Nephron progenitor cell (in vitro differentiated cells): ENCODE data around the gene NPHS1.

ENCODE experiments used
- DNase-seq: peaks from one replicate; pipeline ENCODE4 v3.0.0; 2021
- H3K27ac Mint-ChIP-seq: 2 replicates; pipeline ENCODE4 v1.8.0; 2021; ENCODE audit warnings: mild to moderate bottlenecking, moderate library complexity, mixed read lengths
- H3K27me3 Mint-ChIP-seq: 2 replicates; pipeline ENCODE4 v1.8.0; 2021; ENCODE audit warnings: mild to moderate bottlenecking, low read depth, mixed read lengths; ENCODE audit not compliant: poor library complexity
- H3K36me3 Mint-ChIP-seq: 2 replicates; pipeline ENCODE4 v1.8.0; 2021; ENCODE audit warnings: low read depth, mixed read lengths
- H3K4me1 Mint-ChIP-seq: 2 replicates; pipeline ENCODE4 v1.8.0; 2021; ENCODE audit warnings: mixed read lengths
- H3K4me3 Mint-ChIP-seq: 2 replicates; pipeline ENCODE4 v1.8.0; 2021; ENCODE audit warnings: mild to moderate bottlenecking, moderate library complexity, mixed read lengths
- H3K9me3 Mint-ChIP-seq: 2 replicates; pipeline ENCODE4 v1.8.0; 2021; ENCODE audit warnings: mild to moderate bottlenecking, moderate library complexity, mixed read lengths
- CTCF ChIP-seq: fragments of 200-600 bp; sonication (generic); IDR thresholded peaks from 2 replicates; pipeline ENCODE4 v1.5.0; 2021; ENCODE audit warnings: antibody characterized with exemption

Gene NPHS1

GRCh38 chr19:35789195-35789977, 62.9 kb downstream of the NPHS1 start:
- DNase-seq = no peak
- H3K4me3 Mint-ChIP-seq = no peak overlapping the region
- no peak overlapping the region for H3K27ac Mint-ChIP-seq
- H3K27me3 Mint-ChIP-seq = peaks cover 8% of the 10 kb centered on the region
- no peaks in the 10 kb centered on the region for H3K4me1 Mint-ChIP-seq
- no peak for TF ChIP-seq CTCF
- H3K9me3 Mint-ChIP-seq = no peaks in the 10 kb centered on the region
- peaks cover 5% of the 10 kb centered on the region for H3K36me3 Mint-ChIP-seq

- peak overlapping the region; percentile 46 for H3K27ac Mint-ChIP-seq
These were observed 63.9 kb downstream of the NPHS1 start for GRCh38 chr19:35788205-35788960.

GRCh38 chr19:35787227-35787799, 65.0 kb downstream of the NPHS1 start:
- no peak for DNase-seq
- no peak for TF ChIP-seq CTCF
- peaks cover 8% of the 10 kb centered on the region for H3K27me3 Mint-ChIP-seq
- H3K27ac Mint-ChIP-seq = no peak overlapping the region
- peaks cover 13% of the 10 kb centered on the region for H3K4me1 Mint-ChIP-seq
- no peaks in the 10 kb centered on the region for H3K9me3 Mint-ChIP-seq
- peaks cover 16% of the 10 kb centered on the region for H3K36me3 Mint-ChIP-seq
- H3K4me3 Mint-ChIP-seq = no peak overlapping the region

More at GRCh38 chr19:35788205-35788960, 63.9 kb downstream of the NPHS1 start:
- TF ChIP-seq CTCF = no peak
- H3K4me1 Mint-ChIP-seq = peaks cover 6% of the 10 kb centered on the region
- DNase-seq = no peak
- H3K27me3 Mint-ChIP-seq = peaks cover 5% of the 10 kb centered on the region
- H3K9me3 Mint-ChIP-seq = no peaks in the 10 kb centered on the region
- H3K36me3 Mint-ChIP-seq = peaks cover 6% of the 10 kb centered on the region
- no peak overlapping the region for H3K4me3 Mint-ChIP-seq

- Mint-ChIP-seq H3K36me3 (peaks cover 19% of the 10 kb centered on the region), H3K4me3 (no peak overlapping the region), H3K27ac (no peak overlapping the region), H3K4me1 (peaks cover 13% of the 10 kb centered on the region), H3K27me3 (peaks cover 8% of the 10 kb centered on the region), H3K9me3 (no peaks in the 10 kb centered on the region)
- TF ChIP-seq CTCF = no peak
- DNase-seq = no peak
These were observed 65.8 kb downstream of the NPHS1 start for GRCh38 chr19:35786299-35787160.

GRCh38 chr19:35785339-35785627, 67.0 kb downstream of the NPHS1 start:
- H3K9me3 Mint-ChIP-seq = no peaks in the 10 kb centered on the region
- peaks cover 24% of the 10 kb centered on the region for H3K36me3 Mint-ChIP-seq
- H3K27me3 Mint-ChIP-seq = peaks cover 8% of the 10 kb centered on the region
- H3K27ac Mint-ChIP-seq = no peak overlapping the region
- no peak overlapping the region for H3K4me3 Mint-ChIP-seq
- no peak for TF ChIP-seq CTCF
- H3K4me1 Mint-ChIP-seq = peaks cover 13% of the 10 kb centered on the region
- no peak for DNase-seq
